Measurements from ENCODE around the gene RGS6. TPM values are rescaled to one million over a fixed set of nuclear protein-coding genes. Genes with fewer than 3 reads are reported as not detected.

RGS6 gene
- total RNA-seq, 2 donors from 2014 or later: 1.4 to 4.7 TPM

GRCh38 chr14:72389200-72389599, 457.0 kb downstream of the RGS6 start:
- Histone ChIP-seq H3K9me3 (no peaks in the 10 kb centered on the region), H3K4me3 (no peak overlapping the region), H3K27ac (no peak overlapping the region), H3K27me3 (replicated peaks; ENCODE audit: insufficient read depth) (no peaks in the 10 kb centered on the region), H3K36me3 (no peaks in the 10 kb centered on the region), H3K4me1 (ENCODE audit: control insufficient read depth in 1 of 2, low read depth in 2 of 2) (no peaks in the 10 kb centered on the region)
- DNase-seq (ENCODE audit: low spot score) (no peak), ATAC-seq (ENCODE audit: insufficient number of reproducible peaks, low FRiP score, low read depth) (no peak)
- TF ChIP-seq CTCF (IDR thresholded peaks at IDR 0.05): no peak

GRCh38 chr14:72401101-72401625, 468.9 kb downstream of the RGS6 start:
- Histone ChIP-seq H3K4me3 (no peak overlapping the region), H3K4me1 (ENCODE audit: control insufficient read depth in 1 of 2, low read depth in 2 of 2) (no peaks in the 10 kb centered on the region), H3K9me3 (no peaks in the 10 kb centered on the region), H3K27ac (no peak overlapping the region), H3K27me3 (replicated peaks; ENCODE audit: insufficient read depth) (no peaks in the 10 kb centered on the region), H3K36me3 (no peaks in the 10 kb centered on the region)
- ATAC-seq (ENCODE audit: insufficient number of reproducible peaks, low FRiP score, low read depth): no peak
- TF ChIP-seq CTCF (IDR thresholded peaks at IDR 0.05): no peak
- DNase-seq (ENCODE audit: low spot score): no peak

DNA sequence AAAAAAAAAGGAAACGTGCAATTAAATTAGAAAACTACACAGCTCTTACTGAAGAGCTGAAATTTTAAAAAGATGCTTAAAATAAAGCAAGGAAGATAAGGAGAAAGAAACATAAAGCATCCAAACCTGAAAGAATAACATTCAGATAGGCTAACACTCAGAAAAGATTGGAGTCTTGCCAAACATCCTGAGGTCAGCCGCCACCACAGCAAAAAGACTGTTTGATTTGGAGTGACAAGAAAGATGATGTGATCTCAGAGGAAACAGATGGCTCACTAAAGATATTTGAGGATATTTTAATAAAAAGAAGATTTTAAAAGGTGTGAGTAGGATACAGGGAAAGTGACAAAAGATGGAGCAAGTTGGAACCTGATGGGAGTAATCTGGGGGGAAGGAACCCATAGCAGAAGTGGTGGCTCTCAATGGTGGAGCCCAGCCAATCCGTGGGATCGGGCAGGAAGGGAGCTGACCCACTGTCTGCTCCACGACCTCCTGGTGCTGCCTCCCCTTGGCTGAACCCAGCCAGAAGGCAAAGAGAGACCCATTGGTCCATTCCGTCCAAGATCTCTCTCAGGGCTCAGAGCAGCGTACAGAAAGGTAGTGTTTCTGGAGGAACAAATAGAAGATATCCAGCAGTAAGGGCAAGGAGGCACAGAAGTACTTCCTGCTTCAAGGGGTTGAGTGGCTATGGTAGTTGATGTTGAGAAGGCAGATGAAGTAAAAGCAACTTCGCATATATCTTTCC, 469.6 kb downstream of the RGS6 start:
- Histone ChIP-seq H3K27me3 (replicated peaks; ENCODE audit: insufficient read depth) (no peaks in the 10 kb centered on the region), H3K9me3 (no peaks in the 10 kb centered on the region), H3K4me1 (ENCODE audit: control insufficient read depth in 1 of 2, low read depth in 2 of 2) (no peaks in the 10 kb centered on the region), H3K4me3 (no peak overlapping the region), H3K36me3 (no peaks in the 10 kb centered on the region), H3K27ac (no peak overlapping the region)
- no peak for TF ChIP-seq CTCF (IDR thresholded peaks at IDR 0.05)
- ATAC-seq (ENCODE audit: insufficient number of reproducible peaks, low FRiP score, low read depth) (no peak), DNase-seq (ENCODE audit: low spot score) (no peak)

GRCh38 chr14:72402377-72402772, 470.1 kb downstream of the RGS6 start:
- Histone ChIP-seq H3K9me3 (no peaks in the 10 kb centered on the region), H3K27me3 (replicated peaks; ENCODE audit: insufficient read depth) (no peaks in the 10 kb centered on the region), H3K27ac (no peak overlapping the region), H3K4me3 (no peak overlapping the region), H3K36me3 (no peaks in the 10 kb centered on the region), H3K4me1 (ENCODE audit: control insufficient read depth in 1 of 2, low read depth in 2 of 2) (no peaks in the 10 kb centered on the region)
- no peak for TF ChIP-seq CTCF (IDR thresholded peaks at IDR 0.05)
- ATAC-seq (ENCODE audit: insufficient number of reproducible peaks, low FRiP score, low read depth): no peak
- DNase-seq (ENCODE audit: low spot score): no peak

DNA sequence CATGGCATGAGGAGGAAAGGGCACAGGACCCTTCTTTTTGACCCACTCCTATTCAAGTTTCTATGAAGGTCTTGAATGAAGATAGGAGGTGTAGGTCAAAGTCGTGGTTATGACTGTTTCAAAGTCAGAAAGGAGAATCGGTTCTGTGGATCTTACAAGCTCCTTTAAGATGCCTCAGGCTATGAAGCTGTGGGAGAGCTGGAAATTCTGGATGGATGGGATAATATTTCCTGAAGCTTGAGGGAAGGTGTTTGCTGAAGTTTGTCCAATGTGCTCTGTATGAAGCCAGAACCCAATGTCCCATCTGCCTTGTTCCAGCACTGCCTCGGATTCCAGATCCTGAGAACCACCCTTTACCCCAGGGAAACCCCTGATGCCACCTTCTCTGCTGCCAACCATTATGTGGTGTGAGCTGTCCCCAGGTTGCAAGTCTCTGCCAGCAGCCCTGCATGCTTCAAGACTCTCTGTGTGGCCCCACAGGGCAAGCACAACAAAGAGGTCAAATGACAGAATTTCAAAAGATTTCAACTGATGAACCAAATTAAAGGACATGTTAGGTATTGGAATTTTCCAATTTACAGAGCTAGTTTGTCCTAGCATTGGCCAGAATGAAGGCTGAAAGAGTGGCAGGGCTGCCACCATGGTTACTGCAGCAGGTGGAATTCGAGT, 472.0 kb downstream of the RGS6 start:
- no peaks in the 10 kb centered on the region for H3K9me3 ChIP-seq
- H3K4me3 ChIP-seq: no peak overlapping the region
- ATAC-seq (ENCODE audit: insufficient number of reproducible peaks, low FRiP score, low read depth) (no peak), DNase-seq (ENCODE audit: low spot score) (no peak)
- no peaks in the 10 kb centered on the region for H3K4me1 ChIP-seq (ENCODE audit: control insufficient read depth in 1 of 2, low read depth in 2 of 2)
- no peak for TF ChIP-seq CTCF (IDR thresholded peaks at IDR 0.05)
- H3K27me3 ChIP-seq (replicated peaks; ENCODE audit: insufficient read depth): no peaks in the 10 kb centered on the region
- H3K27ac ChIP-seq: no peak overlapping the region
- H3K36me3 ChIP-seq: no peaks in the 10 kb centered on the region
